GM18858 (cell line): Measurements from ENCODE around the gene COPE.
"Not testable (repeated sequence)": the region's sequence is repeated elsewhere in the genome, so short reads cannot be mapped to it uniquely, and the experiment has no call there.

Experiments used
- ATAC-seq: cut with Tn5 transposase; IDR thresholded peaks from one replicate; pipeline ENCODE4 v1.9.1; 2021; ENCODE audit not compliant: unreplicated experiment

The COPE gene

GRCh38 chr19:18919086-18919899, at the start of gene COPE, which contains the start of gene DDX49:
Gene COPE (minus strand): TSS chr19:18919387. CDS start chr19:18919348, 39 bp downstream.
Gene DDX49 (plus strand): TSS chr19:18919715. CDS start chr19:18919742, 27 bp downstream.
- peak; percentile 79 for ATAC-seq

- ATAC-seq, result no peak
These were observed 48.4 kb upstream of the COPE start for GRCh38 chr19:18967358-18968146.

- no peak for ATAC-seq
These were observed 47.1 kb upstream of the COPE start for GRCh38 chr19:18966307-18966706.

GRCh38 chr19:18964121-18964520, 44.9 kb upstream of the COPE start:
- no peak for ATAC-seq

- no peak for ATAC-seq
These were observed 42.8 kb upstream of the COPE start for GRCh38 chr19:18961767-18962620.

- ATAC-seq, result no peak
These were observed 41.2 kb upstream of the COPE start for GRCh38 chr19:18960370-18960769.

GRCh38 chr19:18955042-18955441, 35.9 kb upstream of the COPE start:
- ATAC-seq, result no peak

- ATAC-seq, result no peak
These were observed 34.9 kb upstream of the COPE start for GRCh38 chr19:18954094-18954493.

- not testable (repeated sequence) for ATAC-seq
These were observed 33.3 kb upstream of the COPE start for GRCh38 chr19:18952364-18953003.

GRCh38 chr19:18951721-18952281, 32.6 kb upstream of the COPE start:
- no peak for ATAC-seq

GRCh38 chr19:18949858-18950257, 30.7 kb upstream of the COPE start:
- no peak for ATAC-seq

- no peak for ATAC-seq
These were observed 29.8 kb upstream of the COPE start for GRCh38 chr19:18948976-18949356.

- no peak for ATAC-seq
These were observed 29.1 kb upstream of the COPE start for GRCh38 chr19:18948075-18948975.

- no peak for ATAC-seq
These were observed 27.7 kb upstream of the COPE start for GRCh38 chr19:18946918-18947317.

- ATAC-seq, result no peak
These were observed 27.1 kb upstream of the COPE start for GRCh38 chr19:18946335-18946734.

- ATAC-seq, result no peak
These were observed 26.1 kb upstream of the COPE start for GRCh38 chr19:18945297-18945696.

- ATAC-seq, result no peak
These were observed 24.3 kb upstream of the COPE start for GRCh38 chr19:18943465-18943864.

GRCh38 chr19:18942692-18943091, 23.5 kb upstream of the COPE start:
- no peak for ATAC-seq

GRCh38 chr19:18941628-18942354, 22.6 kb upstream of the COPE start:
- ATAC-seq, result no peak
